GM23338 (cell line): ENCODE measurements around the gene ARHGDIA. TPM values are rescaled to one million over a fixed set of nuclear protein-coding genes. Genes with fewer than 3 reads are reported as not detected.

Experiments used
- ATAC-seq: fragments of 200-7000 bp; cut with Tn5 transposase; 3 replicates; pipeline ENCODE4 v1.9.1; 2020
- DNase-seq: peaks from one replicate; pipeline ENCODE4 v3.0.0-alpha.2; 2015; ENCODE audit warnings: low spot score
- H2AFZ ChIP-seq: fragments of 200-600 bp; sonication (generic); 2 replicates; pipeline ENCODE4 v1.8.0; 2016; ENCODE audit warnings: antibody characterized with exemption, mild to moderate bottlenecking, moderate library complexity
- H3F3A ChIP-seq: fragments of 200-600 bp; sonication (generic); replicated peaks from 2 replicates; pipeline ENCODE4 v1.8.0; 2017; ENCODE audit warnings: antibody characterized with exemption, mixed run types, low read depth
- H3K27ac ChIP-seq: fragments of 200-600 bp; sonication (generic); 2 replicates; pipeline ENCODE4 v1.6.1; 2016; ENCODE audit warnings: low read depth
- H3K27me3 ChIP-seq: fragments of 200-600 bp; sonication (generic); 2 replicates; pipeline ENCODE4 v1.8.0; 2016; ENCODE audit warnings: mild to moderate bottlenecking, mixed run types, moderate library complexity; ENCODE audit not compliant: insufficient read depth
- H3K36me3 ChIP-seq: fragments of 200-600 bp; sonication (generic); 2 replicates; pipeline ENCODE4 v1.8.0; 2016; ENCODE audit warnings: mild to moderate bottlenecking; ENCODE audit not compliant: insufficient read depth
- H3K4me1 ChIP-seq: fragments of 200-600 bp; sonication (generic); 2 replicates; pipeline ENCODE4 v1.8.0; 2016; ENCODE audit warnings: mild to moderate bottlenecking, moderate library complexity; ENCODE audit not compliant: insufficient read depth
- H3K4me2 ChIP-seq: fragments of 200-600 bp; sonication (generic); 2 replicates; pipeline ENCODE4 v1.7.1; 2017; ENCODE audit warnings: mixed run types
- H3K4me3 ChIP-seq: fragments of 200-600 bp; sonication (generic); 2 replicates; pipeline ENCODE4 v1.6.1; 2016; ENCODE audit warnings: mixed run types
- H3K79me2 ChIP-seq: fragments of 200-600 bp; sonication (generic); replicated peaks from 2 replicates; pipeline ENCODE4 v1.8.0; 2017; ENCODE audit warnings: mild to moderate bottlenecking; ENCODE audit not compliant: insufficient read depth
- H3K9me2 ChIP-seq: fragments of 200-600 bp; sonication (generic); 2 replicates; pipeline ENCODE4 v1.8.0; 2017; ENCODE audit not compliant: insufficient read depth
- H4K20me1 ChIP-seq: fragments of 200-600 bp; sonication (generic); replicated peaks from 2 replicates; pipeline ENCODE4 v1.8.0; 2017; ENCODE audit warnings: mild to moderate bottlenecking; ENCODE audit not compliant: insufficient read depth
- H3K27ac Mint-ChIP-seq: 2 replicates; pipeline ENCODE4 v1.8.0; 2020; ENCODE audit warnings: inconsistent platforms, mild to moderate bottlenecking, moderate library complexity, mixed read lengths
- H3K27me3 Mint-ChIP-seq: 3 replicates; pipeline ENCODE4 v1.8.0; 2022; ENCODE audit warnings: low read depth, mild to moderate bottlenecking, moderate library complexity, mixed read lengths, inconsistent platforms; ENCODE audit not compliant: insufficient read depth, poor library complexity
- H3K36me3 Mint-ChIP-seq: 3 replicates; pipeline ENCODE4 v1.8.0; 2021; ENCODE audit warnings: low read depth, mild to moderate bottlenecking, inconsistent platforms, moderate library complexity, mixed read lengths
- H3K4me1 Mint-ChIP-seq: 3 replicates; pipeline ENCODE4 v1.8.0; 2020; ENCODE audit warnings: mild to moderate bottlenecking, inconsistent platforms, mixed read lengths
- H3K4me3 Mint-ChIP-seq: 3 replicates; pipeline ENCODE4 v1.8.0; 2021; ENCODE audit warnings: moderate library complexity, mild to moderate bottlenecking, inconsistent platforms, mixed read lengths
- H3K9me3 Mint-ChIP-seq: 3 replicates; pipeline ENCODE4 v1.8.0; 2020; ENCODE audit warnings: moderate library complexity, mild to moderate bottlenecking, inconsistent platforms, mixed read lengths
- CREB1 ChIP-seq: fragments of 250-450 bp; sonication (Bioruptor Pico); IDR thresholded peaks from 2 replicates; pipeline ENCODE4 v1.5.0; 2020; ENCODE audit warnings: low read depth, mild to moderate bottlenecking, moderate library complexity
- CTCF ChIP-seq, 2 experiments: fragments of 200-600 bp in 1 of 2; sonication (generic) in 1 of 2; conservative IDR thresholded peaks; 2 replicates each; pipeline versions ENCODE4 v1.5.1 to v1.6.1; 2016 to 2017; ENCODE audit warnings: antibody characterized with exemption in 2 of 2, low read depth in 2 of 2, mild to moderate bottlenecking in 2 of 2, moderate library complexity in 1 of 2
- EZH2 ChIP-seq: fragments of 200-600 bp; sonication (generic); IDR thresholded peaks from one replicate; pipeline ENCODE4 v1.8.0; 2017; ENCODE audit warnings: antibody characterized with exemption, mild to moderate bottlenecking, low read depth; ENCODE audit not compliant: unreplicated experiment
- JUNB ChIP-seq: IDR thresholded peaks from one replicate; pipeline ENCODE4 v1.6.1; 2016; ENCODE audit warnings: antibody characterized with exemption; ENCODE audit not compliant: unreplicated experiment
- NANOG ChIP-seq: IDR thresholded peaks from 2 replicates; pipeline ENCODE4 v1.6.1; 2016; ENCODE audit warnings: antibody characterized with exemption, borderline replicate concordance
- POLR2AphosphoS5 ChIP-seq: IDR thresholded peaks from 2 replicates; pipeline ENCODE4 v1.6.1; 2016; ENCODE audit warnings: antibody characterized with exemption, low read depth
- REST ChIP-seq: IDR thresholded peaks from one replicate; pipeline ENCODE4 v1.6.1; 2018; ENCODE audit warnings: antibody characterized with exemption; ENCODE audit not compliant: unreplicated experiment
- ZNF114 ChIP-seq: fragments of 250-450 bp; sonication (Bioruptor Pico); IDR thresholded peaks from 2 replicates; pipeline ENCODE4 v1.5.0; 2020; ENCODE audit warnings: mild to moderate bottlenecking, moderate library complexity
- ZNF462 ChIP-seq: fragments of 250-450 bp; sonication (Bioruptor Pico); IDR thresholded peaks from 2 replicates; pipeline ENCODE4 v1.5.0; 2020; ENCODE audit warnings: mild to moderate bottlenecking, moderate library complexity
- polyA plus RNA-seq: library from polyadenylated mRNA; unstranded; fragments of >200 nt; fragmentation: Nextera tagmentation; extraction: Ambion mirVana; gene quantifications from 2 replicates; pipeline ENCODE4 v1.2.1, GENCODE V29; 2016
- total RNA-seq: library from RNA; depleted of rRNA; stranded (reverse); fragments of >200 nt; shearing (Covaris generic); gene quantifications from 2 replicates; pipeline ENCODE4 v1.2.3, GENCODE V29; 2014

Gene ARHGDIA
- total and polyA plus RNA-seq, 2 experiments from 2014 or later: 125 to 140 TPM

GRCh38 chr17:81910840-81911276, 39.7 kb upstream of the ARHGDIA start (continued):
- TF ChIP-seq REST: no peak
- no peak for TF ChIP-seq ZNF114 (CRISPR knock-in tag)
- TF ChIP-seq POLR2AphosphoS5: no peak
- TF ChIP-seq EZH2: no peak
- TF ChIP-seq NANOG: no peak
- no peak for TF ChIP-seq JUNB

GRCh38 chr17:81909966-81910839, 39.1 kb upstream of the ARHGDIA start:
- Histone ChIP-seq H3K36me3 (peaks cover 6% of the 10 kb centered on the region; the same call in 1 of the 2 replicates), H3K79me2 (peaks cover 7% of the 10 kb centered on the region), H3K9me2 (no peaks in the 10 kb centered on the region), H3K4me1 (peaks cover 6% of the 10 kb centered on the region), H3K27me3 (no peaks in the 10 kb centered on the region), H2AFZ (no peak overlapping the region), H3K27ac (no peak overlapping the region), H3K4me3 (peak overlapping the region; percentile 93), H3K4me2 (peak overlapping the region; percentile 87), H4K20me1 (peaks cover 9% of the 10 kb centered on the region), H3F3A (peaks cover 22% of the 10 kb centered on the region)
- H3K36me3 Mint-ChIP-seq: peaks cover 25% of the 10 kb centered on the region
- H3K4me1 Mint-ChIP-seq: peaks cover 3% of the 10 kb centered on the region; the same call in 1 of the 3 replicates
- no peaks in the 10 kb centered on the region for H3K9me3 Mint-ChIP-seq
- H3K4me3 Mint-ChIP-seq: peak overlapping the region; percentile 87
- peaks cover 11% of the 10 kb centered on the region for H3K27me3 Mint-ChIP-seq
- DNase-seq (peak; percentile 40), ATAC-seq (peak; percentile 2; the same call in 2 of the 3 replicates)
- no peak overlapping the region for H3K27ac Mint-ChIP-seq
- TF ChIP-seq ZNF462 (no peak), CREB1 (CRISPR knock-in tag) (no peak), JUNB (no peak), CTCF (conservative IDR thresholded peaks at IDR 0.05; ENCODE audit: low read depth in 2 of 2) (no peak)
